H1 (cell line): ENCODE results near the gene ZBED5. TPM values are rescaled to one million over a fixed set of nuclear protein-coding genes. Genes with fewer than 3 reads are reported as not detected.

Source experiments
- polyA plus RNA-seq, 7 experiments: library from polyadenylated mRNA; depleted of rRNA in 3 of 7; stranded (reverse) in 5 of 7; unstranded in 2 of 7; fragments of >200 nt in 5 of 7; fragments of 200-250 nt in 2 of 7; gene quantifications; 1 replicate in 5 of 7; 2 replicates in 1 of 7; 4 replicates in 1 of 7; pipeline versions ENCODE4 v1.2.1 to v1.2.3, GENCODE V29; 2011 to 2013; ENCODE audit warnings: missing spikeins in 2 of 7, mixed read lengths in 2 of 7
- total RNA-seq: library from RNA; stranded (reverse); fragmentation: NEBNext Ultra II Directional; extraction: Animal tissue kit (Norgen Biotek cat#: 25700); gene quantifications from 2 replicates; pipeline ENCODE4 v1.2.1, GENCODE V29; 2021

ZBED5 gene
- total and polyA plus RNA-seq, 2 of the 8 experiments (the other 6 are each of a cell fraction or from before 2014, with no cell fraction given) = 54.2 to 94.7 TPM

Other genes with a start within 250 kb of the ZBED5 start
- 2.7 and 3.3 TPM in 2 replicates for gene IRAG1, start 164.3 kb downstream of the ZBED5 start, total RNA-seq
- gene IRAG1, start 164.3 kb downstream of the ZBED5 start, polyA plus RNA-seq (2011; rRNA removed) = 1.8 and 2.2 TPM in 2 replicates
- gene CTR9, start 106.8 kb downstream of the ZBED5 start, total RNA-seq = 37.7 and 37.8 TPM in 2 replicates
- gene CTR9, start 106.8 kb downstream of the ZBED5 start, polyA plus RNA-seq (2011; rRNA removed) = 6.1 and 6.6 TPM in 2 replicates
- gene EIF4G2, start 49.1 kb downstream of the ZBED5 start, total RNA-seq = 949 and 964 TPM in 2 replicates
- gene EIF4G2, start 49.1 kb downstream of the ZBED5 start, polyA plus RNA-seq (2011; rRNA removed) = 294 and 438 TPM in 2 replicates